SK-N-SH treated with all-trans-retinoic acid at 6 μM for 48 hours (cell line): Measurements from ENCODE around the gene DAB1.

Experiments used
- ATAC-seq: fragments of 200-7000 bp; cut with Tn5 transposase; 3 replicates; pipeline ENCODE4 v1.9.1; 2020; ENCODE audit warnings: mild to moderate bottlenecking, moderate library complexity
- ARNTL ChIP-seq: fragments of 450-650 bp; formaldehyde crosslinking; IDR thresholded peaks from 2 replicates; pipeline ENCODE4 v1.5.0; 2020; ENCODE audit warnings: low read depth, mild to moderate bottlenecking, moderate library complexity, borderline replicate concordance
- BACH2 ChIP-seq: fragments of 250-450 bp; sonication (Bioruptor Pico); IDR thresholded peaks from 2 replicates; pipeline ENCODE4 v1.9.0; 2021; ENCODE audit warnings: mild to moderate bottlenecking, borderline replicate concordance
- CREB5 ChIP-seq: fragments of 250-450 bp; sonication (Bioruptor Pico); IDR thresholded peaks from 2 replicates; pipeline ENCODE4 v1.5.1; 2020; ENCODE audit warnings: low read depth, mild to moderate bottlenecking, moderate library complexity
- CSDC2 ChIP-seq: fragments of 250-450 bp; sonication (Bioruptor Pico); IDR thresholded peaks from 2 replicates; pipeline ENCODE4 v1.5.0; 2020; ENCODE audit warnings: mild to moderate bottlenecking, moderate library complexity
- ESRRG ChIP-seq: fragments of 250-450 bp; sonication (Bioruptor Pico); IDR thresholded peaks from 2 replicates; pipeline ENCODE4 v1.6.1; 2021; ENCODE audit warnings: mild to moderate bottlenecking
- GLIS3 ChIP-seq: fragments of 250-450 bp; sonication (Bioruptor Pico); IDR thresholded peaks from 2 replicates; pipeline ENCODE4 v1.5.0; 2020; ENCODE audit warnings: mild to moderate bottlenecking, moderate library complexity
- ISL1 ChIP-seq: fragments of 250-450 bp; sonication (Bioruptor Pico); IDR thresholded peaks from 2 replicates; pipeline ENCODE4 v2.1.2; 2022; ENCODE audit warnings: mild to moderate bottlenecking, moderate library complexity
- OSR1 ChIP-seq: fragments of 250-450 bp; sonication (Bioruptor Pico); IDR thresholded peaks from 2 replicates; pipeline ENCODE4 v1.8.0; 2022; ENCODE audit warnings: moderate library complexity, mild to moderate bottlenecking, inconsistent platforms
- POU6F1 ChIP-seq: fragments of 250-450 bp; sonication (Bioruptor Pico); IDR thresholded peaks from 2 replicates; pipeline ENCODE4 v1.8.0; 2021; ENCODE audit warnings: low read depth, mild to moderate bottlenecking, moderate library complexity, borderline replicate concordance
- PPARA ChIP-seq: fragments of 250-450 bp; sonication (Bioruptor Pico); IDR thresholded peaks from 2 replicates; pipeline ENCODE4 v1.5.0; 2020; ENCODE audit warnings: mild to moderate bottlenecking, borderline replicate concordance
- RARB ChIP-seq: fragments of 250-450 bp; sonication (Bioruptor Pico); IDR thresholded peaks from 2 replicates; pipeline ENCODE4 v1.8.0; 2021; ENCODE audit warnings: mild to moderate bottlenecking, moderate library complexity
- SNAI2 ChIP-seq: fragments of 250-450 bp; sonication (Bioruptor Pico); IDR thresholded peaks from 2 replicates; pipeline ENCODE4 v1.5.0; 2020; ENCODE audit warnings: mild to moderate bottlenecking, moderate library complexity
- TCF4 ChIP-seq: fragments of 250-450 bp; sonication (Bioruptor Pico); IDR thresholded peaks from 2 replicates; pipeline ENCODE4 v1.8.0; 2021; ENCODE audit warnings: mild to moderate bottlenecking, moderate library complexity, borderline replicate concordance
- TOX ChIP-seq: fragments of 250-450 bp; sonication (Bioruptor Pico); IDR thresholded peaks from 2 replicates; pipeline ENCODE4 v1.8.0; 2021; ENCODE audit warnings: mild to moderate bottlenecking, moderate library complexity, borderline replicate concordance
- TSHZ2 ChIP-seq: fragments of 250-450 bp; sonication (Bioruptor Pico); IDR thresholded peaks from 2 replicates; pipeline ENCODE4 v1.5.0; 2020; ENCODE audit warnings: mild to moderate bottlenecking, moderate library complexity
- ZC3H10 ChIP-seq: fragments of 250-450 bp; sonication (Bioruptor Pico); IDR thresholded peaks from 2 replicates; pipeline ENCODE4 v1.5.1; 2021; ENCODE audit warnings: mild to moderate bottlenecking, moderate library complexity
- ZFP3 ChIP-seq: fragments of 250-450 bp; sonication (Bioruptor Pico); IDR thresholded peaks from 2 replicates; pipeline ENCODE4 v1.5.0; 2020; ENCODE audit warnings: mild to moderate bottlenecking, moderate library complexity
- ZFP30 ChIP-seq: fragments of 450-650 bp; formaldehyde crosslinking; IDR thresholded peaks from 2 replicates; pipeline ENCODE4 v1.5.0; 2022; ENCODE audit warnings: mild to moderate bottlenecking, moderate library complexity
- ZNF565 ChIP-seq: fragments of 450-650 bp; formaldehyde crosslinking; conservative IDR thresholded peaks from 2 replicates; pipeline ENCODE4 v1.5.0; 2020; ENCODE audit warnings: low read depth, mild to moderate bottlenecking, moderate library complexity
- ZNF70 ChIP-seq: fragments of 450-650 bp; formaldehyde crosslinking; IDR thresholded peaks from 2 replicates; pipeline ENCODE4 v1.5.0; 2020; ENCODE audit warnings: mild to moderate bottlenecking, moderate library complexity
- ZNF8 ChIP-seq: fragments of 450-650 bp; formaldehyde crosslinking; IDR thresholded peaks from 2 replicates; pipeline ENCODE4 v1.5.0; 2020; ENCODE audit warnings: mild to moderate bottlenecking, moderate library complexity
- TF ChIP-seq, protein P1 (sequence below): fragments of 250-450 bp; sonication (Bioruptor Pico); IDR thresholded peaks from 2 replicates; pipeline ENCODE4 v1.8.0; 2020; ENCODE audit warnings: mild to moderate bottlenecking, moderate library complexity, borderline replicate concordance
- TF ChIP-seq, protein P2 (sequence below): fragments of 250-450 bp; sonication (Bioruptor Pico); IDR thresholded peaks from 2 replicates; pipeline ENCODE4 v1.5.1; 2021; ENCODE audit warnings: mild to moderate bottlenecking, moderate library complexity

DAB1 gene

DNA sequence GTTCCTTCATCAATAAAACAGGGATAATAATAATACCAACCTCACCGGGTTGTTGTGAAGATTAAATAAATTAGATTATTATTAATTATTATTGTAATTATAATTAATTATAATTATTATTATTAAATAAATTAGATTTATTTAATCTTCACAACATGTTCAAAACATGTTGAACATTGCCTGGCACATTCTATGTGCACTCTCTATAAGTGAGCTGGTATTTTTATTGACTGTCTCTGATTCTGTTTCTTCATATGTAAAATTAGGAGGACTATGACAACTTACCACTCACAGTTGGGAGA lies 457.2 kb downstream of the DAB1 start:
- no peak for TF ChIP-seq ZFP30 (CRISPR knock-in tag)
- TF ChIP-seq TSHZ2 (CRISPR knock-in tag) = no peak
- TF ChIP-seq, protein P1, sequence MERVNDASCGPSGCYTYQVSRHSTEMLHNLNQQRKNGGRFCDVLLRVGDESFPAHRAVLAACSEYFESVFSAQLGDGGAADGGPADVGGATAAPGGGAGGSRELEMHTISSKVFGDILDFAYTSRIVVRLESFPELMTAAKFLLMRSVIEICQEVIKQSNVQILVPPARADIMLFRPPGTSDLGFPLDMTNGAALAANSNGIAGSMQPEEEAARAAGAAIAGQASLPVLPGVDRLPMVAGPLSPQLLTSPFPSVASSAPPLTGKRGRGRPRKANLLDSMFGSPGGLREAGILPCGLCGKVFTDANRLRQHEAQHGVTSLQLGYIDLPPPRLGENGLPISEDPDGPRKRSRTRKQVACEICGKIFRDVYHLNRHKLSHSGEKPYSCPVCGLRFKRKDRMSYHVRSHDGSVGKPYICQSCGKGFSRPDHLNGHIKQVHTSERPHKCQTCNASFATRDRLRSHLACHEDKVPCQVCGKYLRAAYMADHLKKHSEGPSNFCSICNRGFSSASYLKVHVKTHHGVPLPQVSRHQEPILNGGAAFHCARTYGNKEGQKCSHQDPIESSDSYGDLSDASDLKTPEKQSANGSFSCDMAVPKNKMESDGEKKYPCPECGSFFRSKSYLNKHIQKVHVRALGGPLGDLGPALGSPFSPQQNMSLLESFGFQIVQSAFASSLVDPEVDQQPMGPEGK (CRISPR knock-in tag) = no peak
- no peak for TF ChIP-seq RARB (CRISPR knock-in tag)
- no peak for TF ChIP-seq ZNF70 (CRISPR knock-in tag)
- no peak for TF ChIP-seq CSDC2 (CRISPR knock-in tag)
- no peak for TF ChIP-seq TOX (CRISPR knock-in tag)
- no peak for TF ChIP-seq TCF4 (CRISPR knock-in tag)
- no peak for TF ChIP-seq SNAI2
- TF ChIP-seq ARNTL (CRISPR knock-in tag) = no peak
- no peak for TF ChIP-seq OSR1
- no peak for TF ChIP-seq GLIS3
- TF ChIP-seq CREB5 (CRISPR knock-in tag) = no peak
- TF ChIP-seq ZNF8 = no peak
- no peak for TF ChIP-seq ESRRG (CRISPR knock-in tag)
- TF ChIP-seq POU6F1 (CRISPR knock-in tag) = no peak
- no peak for ATAC-seq

DNA sequence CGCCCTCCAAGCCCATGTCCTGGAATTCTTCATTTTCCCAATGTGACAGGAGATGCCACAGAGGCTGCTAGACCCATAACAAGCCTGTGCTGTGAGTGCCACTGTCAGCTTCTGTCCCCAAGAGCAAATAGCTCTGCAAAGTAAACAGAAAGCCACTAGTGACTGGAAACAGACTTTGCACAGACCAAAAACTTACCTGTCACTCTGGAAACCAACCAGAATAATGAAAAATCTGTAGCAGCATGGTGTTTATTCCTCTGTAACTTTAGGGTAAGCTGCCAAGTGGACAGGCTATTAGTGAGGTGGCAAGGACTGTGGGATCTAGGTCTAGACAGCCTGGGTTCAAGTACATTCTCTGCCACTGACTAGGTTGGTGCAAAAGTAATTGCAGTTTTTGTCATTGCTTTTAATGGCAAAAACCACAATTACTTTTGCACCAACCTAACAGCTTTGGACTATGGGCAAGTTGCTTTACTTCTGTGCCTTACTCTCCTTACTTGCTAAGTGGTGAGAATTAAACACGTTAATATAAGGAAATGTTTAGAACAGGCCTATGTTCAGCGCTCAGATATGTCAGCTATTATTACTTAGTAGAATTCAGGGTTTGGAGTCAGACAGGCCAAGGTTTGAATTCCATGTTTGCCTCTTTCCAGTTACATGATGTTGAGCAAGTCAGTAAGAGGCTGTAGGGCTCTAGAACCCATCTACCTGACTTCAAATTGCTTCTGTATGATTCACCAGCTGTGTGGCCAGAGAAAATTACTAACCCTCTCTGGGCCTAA lies 457.8 kb downstream of the DAB1 start, which contains the start of gene C8B:
Gene C8B, minus strand, starts transcription at position 100 of the 782 bp plus-strand sequence. Its CDS starts 67 bp downstream, at position 33.
- TF ChIP-seq ARNTL (CRISPR knock-in tag) (no peak), ZNF8 (no peak), PPARA (CRISPR knock-in tag) (no peak)
- ATAC-seq = no peak

- TF ChIP-seq TCF4 (CRISPR knock-in tag) (no peak), PPARA (CRISPR knock-in tag) (no peak), ZNF70 (CRISPR knock-in tag) (no peak), ZFP3 (CRISPR knock-in tag) (no peak), BACH2 (CRISPR knock-in tag) (no peak), ZNF8 (no peak), ZC3H10 (CRISPR knock-in tag) (no peak), TOX (CRISPR knock-in tag) (no peak), ESRRG (CRISPR knock-in tag) (no peak), CSDC2 (CRISPR knock-in tag) (no peak), SNAI2 (no peak), ZNF565 (CRISPR knock-in tag) (no peak), POU6F1 (CRISPR knock-in tag) (no peak), ARNTL (CRISPR knock-in tag) (no peak), ISL1 (no peak), RARB (CRISPR knock-in tag) (no peak)
- TF ChIP-seq, protein P2, sequence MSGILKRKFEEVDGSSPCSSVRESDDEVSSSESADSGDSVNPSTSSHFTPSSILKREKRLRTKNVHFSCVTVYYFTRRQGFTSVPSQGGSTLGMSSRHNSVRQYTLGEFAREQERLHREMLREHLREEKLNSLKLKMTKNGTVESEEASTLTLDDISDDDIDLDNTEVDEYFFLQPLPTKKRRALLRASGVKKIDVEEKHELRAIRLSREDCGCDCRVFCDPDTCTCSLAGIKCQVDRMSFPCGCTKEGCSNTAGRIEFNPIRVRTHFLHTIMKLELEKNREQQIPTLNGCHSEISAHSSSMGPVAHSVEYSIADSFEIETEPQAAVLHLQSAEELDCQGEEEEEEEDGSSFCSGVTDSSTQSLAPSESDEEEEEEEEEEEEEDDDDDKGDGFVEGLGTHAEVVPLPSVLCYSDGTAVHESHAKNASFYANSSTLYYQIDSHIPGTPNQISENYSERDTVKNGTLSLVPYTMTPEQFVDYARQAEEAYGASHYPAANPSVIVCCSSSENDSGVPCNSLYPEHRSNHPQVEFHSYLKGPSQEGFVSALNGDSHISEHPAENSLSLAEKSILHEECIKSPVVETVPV = no peak
- TF ChIP-seq, protein P1 (CRISPR knock-in tag) = no peak
- ATAC-seq = no peak
Observed at GRCh38 chr1:56965191-56965590, 458.7 kb downstream of the DAB1 start.
